Inflammatory macrophage treated with lipopolysaccharide for 1 hour (primary cell): ENCODE measurements around the gene DTD1.

ENCODE experiments used
- DNase-seq, 2 donors: peaks; one replicate each; pipeline ENCODE4 v3.0.0-alpha.2; 2020 to 2022

DTD1 gene

DNA sequence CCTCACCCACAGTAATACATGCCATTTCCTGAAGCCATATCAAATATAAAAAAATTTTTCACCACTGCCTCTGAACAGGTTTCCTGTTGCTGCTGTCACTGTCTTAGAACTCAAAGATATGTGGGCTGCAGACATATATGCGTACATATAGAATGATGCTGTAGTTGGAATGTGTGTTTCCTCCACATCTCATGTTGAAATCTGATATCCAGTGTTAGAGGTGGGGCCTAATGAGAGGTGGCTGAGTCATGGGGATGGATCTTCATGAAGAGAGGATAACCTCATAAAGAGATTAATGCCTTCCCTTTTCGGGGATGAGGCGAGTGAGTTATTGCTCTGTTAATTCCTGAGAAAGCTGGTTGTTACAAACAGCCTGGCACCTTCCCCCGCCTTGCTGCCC lies 218.0 kb downstream of the DTD1 start:
- no peak for DNase-seq

DNA sequence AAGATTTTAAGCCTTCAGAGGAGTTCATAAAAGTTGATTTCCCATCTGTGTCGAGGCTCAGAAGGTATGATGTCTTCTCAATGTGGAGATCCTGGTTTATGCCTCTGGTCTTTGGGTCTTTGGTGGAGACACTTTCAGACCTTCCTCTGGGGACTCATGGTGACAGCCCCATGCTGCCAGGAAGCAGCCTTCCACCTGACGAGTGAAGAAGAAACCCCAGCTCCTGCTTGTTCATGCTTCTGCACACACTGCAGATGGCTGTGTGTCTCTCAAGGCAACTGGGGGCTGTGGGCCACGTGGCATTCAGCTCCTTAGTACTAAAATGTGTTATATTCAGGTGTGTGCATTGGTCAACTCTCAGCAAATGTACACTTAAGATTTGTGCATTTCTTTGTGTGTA lies 220.9 kb downstream of the DTD1 start:
- no peak for DNase-seq

DNA sequence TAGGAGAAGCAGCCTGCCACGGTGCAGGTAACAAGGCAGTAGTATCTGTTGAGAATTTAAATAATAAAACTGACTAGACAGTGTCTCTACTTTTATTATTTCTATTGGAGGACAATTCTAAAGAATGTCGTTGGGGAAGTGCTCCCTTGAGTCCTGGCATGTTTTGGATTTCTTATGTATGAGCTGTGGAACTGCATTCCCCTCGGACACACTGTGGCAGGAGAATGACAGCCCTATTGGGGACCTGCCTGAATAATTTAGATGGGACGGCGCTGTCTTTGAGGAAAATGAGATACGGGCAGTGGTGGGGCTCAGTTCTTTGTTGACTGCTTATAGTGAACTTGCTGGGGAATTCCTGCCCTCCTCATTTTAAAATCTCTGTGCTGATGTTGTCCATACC lies 223.3 kb downstream of the DTD1 start:
- no peak for DNase-seq

DNA sequence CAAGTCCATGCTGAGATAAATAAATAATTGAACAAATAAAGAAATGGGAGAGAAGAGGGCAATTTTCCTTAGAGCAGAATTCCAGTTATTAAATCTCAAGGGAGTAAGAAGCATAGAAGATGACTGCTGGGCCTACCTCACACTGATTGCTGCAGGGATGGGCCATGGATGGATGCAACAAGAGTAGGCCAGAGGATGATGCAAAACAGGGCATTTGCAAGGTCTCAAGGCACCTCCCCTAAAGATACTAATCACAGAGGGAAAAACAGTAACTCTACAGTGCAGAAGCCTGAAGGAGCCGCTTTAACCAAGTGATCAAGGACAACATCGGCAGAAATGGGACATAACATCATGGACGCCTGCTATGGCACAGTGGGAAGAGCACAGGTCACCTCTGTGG lies 224.1 kb downstream of the DTD1 start:
- DNase-seq = no peak

DNA sequence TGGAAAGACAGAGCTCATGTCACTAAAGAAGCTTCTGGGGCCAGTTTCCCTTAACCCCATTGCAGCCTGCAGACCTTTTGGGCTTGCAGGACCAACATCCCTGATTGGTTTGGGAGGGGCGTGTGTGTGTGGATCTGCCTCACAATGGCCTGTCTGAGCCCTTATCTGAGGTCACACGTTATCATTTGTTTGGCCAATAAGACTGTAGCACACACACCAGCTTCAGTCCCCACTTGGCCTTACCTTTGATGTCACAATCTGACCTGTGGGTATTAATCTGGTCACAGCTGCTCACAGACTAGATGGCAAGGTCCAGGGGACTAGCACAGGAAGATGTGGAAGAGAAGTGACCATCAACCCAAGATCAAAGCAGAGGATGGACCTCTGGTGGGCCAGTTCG lies 225.6 kb downstream of the DTD1 start, which contains the start of gene SCP2D1:
Gene SCP2D1, plus strand, starts transcription at position 301 of the 400 bp plus-strand sequence. Its CDS starts 33 bp downstream, at position 334.
- no peak for DNase-seq

DNA sequence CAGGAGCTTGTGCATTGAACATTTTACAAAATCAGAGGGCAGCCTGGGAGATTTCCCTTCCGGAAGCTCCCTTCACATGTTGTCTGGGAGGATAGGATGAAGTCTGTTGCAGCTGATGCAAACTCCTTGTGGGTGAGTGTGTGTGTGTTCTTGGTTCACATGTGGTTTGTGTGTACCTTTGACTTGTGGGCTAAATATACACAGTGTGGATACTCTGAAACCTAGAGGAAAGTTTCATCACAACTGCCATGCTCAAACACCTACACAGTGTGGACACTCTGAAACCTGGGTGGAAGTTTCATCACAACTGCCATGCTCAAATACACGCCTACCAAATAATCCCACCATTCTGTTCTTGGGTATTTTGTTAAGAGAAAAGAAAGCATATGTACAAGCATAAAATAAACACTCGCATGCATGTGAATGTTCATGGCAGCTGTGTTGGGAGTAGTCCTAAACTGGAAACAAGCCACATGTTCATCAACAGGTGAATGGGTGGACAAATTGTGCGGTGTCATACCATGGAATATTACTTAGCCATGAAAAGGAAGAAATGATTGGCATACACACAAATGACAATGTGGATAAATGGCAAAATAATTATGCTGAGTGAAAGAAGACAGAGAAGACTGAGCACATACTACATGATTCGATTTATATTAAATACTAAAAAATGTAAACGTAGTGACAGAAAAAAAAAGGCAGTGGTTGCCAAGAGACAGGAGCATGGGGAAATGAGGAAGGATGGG lies 227.5 kb downstream of the DTD1 start:
- DNase-seq = no peak
